Stimulated activated CD4-positive, alpha-beta T cell treated with anti-CD3 and anti-CD28 coated beads, TNF-alpha, amount 100 ng/mL, for 24 hours (primary cell): Measurements from ENCODE around the gene WIPI1.
"Not testable (repeated sequence)": the region's sequence is repeated elsewhere in the genome, so short reads cannot be mapped to it uniquely, and the experiment has no call there.

Experiments
- DNase-seq, 3 experiments: peaks; one replicate each; pipeline ENCODE4 v3.0.0-alpha.2; 2020; ENCODE audit warnings: low read depth in 3 of 3

The WIPI1 gene

GRCh38 chr17:68457168-68457538 lies at the start of gene WIPI1:
WIPI1 (minus strand) TSS chr17:68457496; CDS start chr17:68457421, 75 bp downstream.
- DNase-seq = no peak

- no peak for DNase-seq
Measured at GRCh38 chr17:68505951-68506350, 48.7 kb upstream of the WIPI1 start.

- no peak for DNase-seq
Measured at GRCh38 chr17:68501074-68501473, 43.8 kb upstream of the WIPI1 start.

- DNase-seq = no peak
Measured at GRCh38 chr17:68499587-68499986, 42.3 kb upstream of the WIPI1 start.

- no peak for DNase-seq
Measured at GRCh38 chr17:68498479-68499326, 41.4 kb upstream of the WIPI1 start.

- no peak for DNase-seq
Measured at GRCh38 chr17:68497885-68498319, 40.6 kb upstream of the WIPI1 start.

GRCh38 chr17:68495081-68495480 lies 37.8 kb upstream of the WIPI1 start:
- DNase-seq = no peak

- not testable (repeated sequence) for DNase-seq
Measured at GRCh38 chr17:68492394-68493054, 35.2 kb upstream of the WIPI1 start.

- no peak for DNase-seq
Measured at GRCh38 chr17:68491381-68492231, 34.3 kb upstream of the WIPI1 start.

- DNase-seq = no peak
Measured at GRCh38 chr17:68489919-68490318, 32.6 kb upstream of the WIPI1 start.

GRCh38 chr17:68484458-68484857 lies 27.2 kb upstream of the WIPI1 start:
- DNase-seq = no peak

- no peak for DNase-seq
Measured at GRCh38 chr17:68482576-68483041, 25.3 kb upstream of the WIPI1 start.

- DNase-seq = no peak
Measured at GRCh38 chr17:68480885-68481284, 23.6 kb upstream of the WIPI1 start.

- DNase-seq = no peak
Measured at GRCh38 chr17:68470961-68471360, 13.7 kb upstream of the WIPI1 start.

GRCh38 chr17:68468788-68469187 lies 11.5 kb upstream of the WIPI1 start:
- no peak for DNase-seq

GRCh38 chr17:68468334-68468733 lies 11.0 kb upstream of the WIPI1 start:
- no peak for DNase-seq

GRCh38 chr17:68463211-68464019 lies 6.1 kb upstream of the WIPI1 start:
- no peak for DNase-seq

GRCh38 chr17:68462381-68463210 lies 5.3 kb upstream of the WIPI1 start:
- DNase-seq = peak; percentile 46 to 57 (median 54)

GRCh38 chr17:68461589-68461988 lies 4.3 kb upstream of the WIPI1 start:
- peak in 1 of 3 experiments; percentile 22 for DNase-seq

GRCh38 chr17:68461122-68461539 lies 3.8 kb upstream of the WIPI1 start:
- DNase-seq = no peak
